Calu3 (cell line): ENCODE measurements around the gene CISTR. TPM values are rescaled to one million over a fixed set of nuclear protein-coding genes. Genes with fewer than 3 reads are reported as not detected.
"Not testable (repeated sequence)": the region's sequence is repeated elsewhere in the genome, so short reads cannot be mapped to it uniquely, and the experiment has no call there.

Source experiments
- BruUV-seq: library from RNA; stranded (reverse); fragments of 400-500 nt; replicated peaks from 2 replicates; lab custom pipeline; 2021; lab: Mats Ljungman, UMichigan
- CTCF ChIA-PET: fragments of 300-600 bp; sonication (Branson Sonifier 250); formaldehyde crosslinking; loops from one replicate; lab custom pipeline; 2022; ENCODE audit warnings: antibody characterized with exemption; lab: Charles Lee
- DNase-seq: peaks from one replicate; pipeline ENCODE4 v3.0.0; 2022
- H3K27ac Mint-ChIP-seq: one replicate; pipeline ENCODE4 v1.8.0; 2022; ENCODE audit warnings: mixed read lengths; ENCODE audit not compliant: unreplicated experiment
- H3K27me3 Mint-ChIP-seq: one replicate; pipeline ENCODE4 v1.8.0; 2022; ENCODE audit warnings: mixed read lengths; ENCODE audit not compliant: unreplicated experiment
- H3K36me3 Mint-ChIP-seq: one replicate; pipeline ENCODE4 v1.8.0; 2022; ENCODE audit warnings: mild to moderate bottlenecking, moderate library complexity, mixed read lengths; ENCODE audit not compliant: insufficient read depth, unreplicated experiment
- H3K4me1 Mint-ChIP-seq: one replicate; pipeline ENCODE4 v1.8.0; 2022; ENCODE audit warnings: mild to moderate bottlenecking, low read depth, mixed read lengths; ENCODE audit not compliant: unreplicated experiment
- H3K4me3 Mint-ChIP-seq: one replicate; pipeline ENCODE4 v1.8.0; 2022; ENCODE audit warnings: mild to moderate bottlenecking, low read depth, moderate library complexity, mixed read lengths; ENCODE audit not compliant: unreplicated experiment
- H3K9me3 Mint-ChIP-seq: one replicate; pipeline ENCODE4 v1.8.0; 2022; ENCODE audit warnings: low read depth, mixed read lengths; ENCODE audit not compliant: unreplicated experiment
- CTCF ChIP-seq: fragments of 200-600 bp; IDR thresholded peaks from one replicate; pipeline ENCODE4 v1.8.0; 2022; ENCODE audit warnings: antibody characterized with exemption; ENCODE audit not compliant: unreplicated experiment
- intact Hi-C: fragments of 100-400 bp; cut with micrococcal nuclease; formaldehyde crosslinking; loops from one replicate; pipeline ENCODE4 v1.10.0; 2022; ENCODE audit not compliant: unreplicated experiment
- total RNA-seq: library from RNA; stranded (reverse); gene quantifications from 2 replicates; pipeline ENCODE4 v1.2.3, GENCODE V29; 2022

Gene CISTR
- total RNA-seq, 1 experiment from 2014 or later: not detected

- BruUV-seq: no TSS peak
- DNase-seq: no peak
- Mint-ChIP-seq H3K27ac (no peak overlapping the region), H3K9me3 (no peaks in the 10 kb centered on the region), H3K36me3 (no peaks in the 10 kb centered on the region), H3K4me1 (peaks cover 8% of the 10 kb centered on the region), H3K27me3 (peaks cover 33% of the 10 kb centered on the region), H3K4me3 (no peak overlapping the region)
- CTCF ChIA-PET: interaction anchor here (1.4 kb wide), 1 partner anchor 14 kb away, joined by 9 read pairs; no protein-coding TSS in a partner anchor
- intact Hi-C loops: no loop called here
- no peak for TF ChIP-seq CTCF
Measured at GRCh38 chr12:53785161-53785560, 33.4 kb upstream of the CISTR start.

DNA sequence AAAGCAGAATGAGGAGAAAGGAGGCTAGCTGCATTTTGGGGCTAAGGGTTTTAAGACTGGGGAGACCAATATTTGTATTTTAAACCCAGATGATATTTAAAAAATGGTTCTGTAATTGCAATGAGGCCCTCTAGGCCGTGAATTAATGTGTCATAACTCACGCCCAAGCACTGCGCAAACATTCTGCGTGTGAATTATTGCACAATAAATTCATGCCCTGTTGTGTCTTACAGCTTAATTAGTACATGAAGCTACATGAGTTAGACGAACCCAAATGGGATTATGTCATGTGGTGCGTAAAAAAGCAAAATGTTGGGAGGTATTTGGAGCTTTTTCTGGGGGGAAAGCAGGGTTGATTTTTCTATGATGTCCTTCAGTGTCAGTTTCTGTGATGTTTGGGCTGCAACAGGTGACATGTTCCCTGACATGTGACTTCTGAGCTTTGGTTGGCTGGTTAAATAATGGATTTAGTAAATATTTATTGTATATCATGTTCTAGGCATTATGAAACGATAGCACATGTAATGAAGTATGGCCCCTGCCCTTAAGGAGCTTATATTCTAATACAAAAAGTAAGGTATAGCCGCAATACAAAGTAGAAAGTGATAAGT is 30.4 kb upstream of the CISTR start:
- DNase-seq: no peak
- no peaks in the 10 kb centered on the region for H3K9me3 Mint-ChIP-seq
- CTCF ChIA-PET: interaction anchor here (1.0 kb wide), 1 partner anchor 13 kb away, joined by 4 read pairs; no protein-coding TSS in a partner anchor
- peaks cover 11% of the 10 kb centered on the region for H3K4me1 Mint-ChIP-seq
- H3K27me3 Mint-ChIP-seq: peaks cover 35% of the 10 kb centered on the region
- TF ChIP-seq CTCF: no peak
- intact Hi-C loops: no loop called here
- no peaks in the 10 kb centered on the region for H3K36me3 Mint-ChIP-seq
- H3K27ac Mint-ChIP-seq: no peak overlapping the region
- no peak overlapping the region for H3K4me3 Mint-ChIP-seq
- no TSS peak for BruUV-seq

DNA sequence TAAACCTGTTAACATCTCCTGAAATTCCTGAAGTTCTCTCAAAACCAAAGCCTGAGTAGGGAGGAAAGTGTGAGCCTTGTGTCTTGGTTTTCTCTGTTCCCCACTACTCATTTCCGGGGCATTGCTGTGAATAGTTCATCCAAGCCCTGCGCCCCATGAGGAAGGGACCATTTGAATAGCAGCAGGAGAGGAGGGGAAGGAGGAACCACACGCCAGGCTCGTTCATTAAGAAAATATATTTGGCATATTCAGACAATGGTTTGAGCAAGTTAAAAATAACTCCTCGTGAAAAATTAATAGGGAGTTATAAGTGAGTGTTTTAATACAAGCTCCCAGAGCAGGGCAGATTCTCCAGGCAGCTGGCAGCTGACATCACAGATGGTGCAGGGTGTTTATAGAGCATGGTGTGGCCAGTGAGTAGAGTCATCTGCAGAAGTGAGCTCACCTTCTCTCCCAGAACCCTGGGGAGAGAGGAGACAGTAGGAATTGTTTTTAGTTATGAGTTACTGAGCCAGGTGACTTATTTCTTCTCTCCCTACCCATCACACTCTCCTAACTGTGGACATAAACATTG is 29.5 kb upstream of the CISTR start:
- no peak for TF ChIP-seq CTCF
- intact Hi-C loops: no loop called here
- no peak overlapping the region for H3K4me3 Mint-ChIP-seq
- H3K4me1 Mint-ChIP-seq: peaks cover 14% of the 10 kb centered on the region
- CTCF ChIA-PET: interaction anchor here (0.6 to 1.0 kb wide), 3 partner anchors 12 to 197 kb away, joined by 3 to 5 read pairs (median 4); no protein-coding TSS in a partner anchor
- H3K9me3 Mint-ChIP-seq: no peaks in the 10 kb centered on the region
- DNase-seq: no peak
- H3K27me3 Mint-ChIP-seq: peaks cover 35% of the 10 kb centered on the region
- H3K27ac Mint-ChIP-seq: no peak overlapping the region
- BruUV-seq: no TSS peak
- H3K36me3 Mint-ChIP-seq: no peaks in the 10 kb centered on the region

- H3K27ac Mint-ChIP-seq: no peak overlapping the region
- no peak for DNase-seq
- CTCF ChIA-PET: no interaction called here
- intact Hi-C loops: no loop called here
- no peak overlapping the region for H3K4me3 Mint-ChIP-seq
- H3K27me3 Mint-ChIP-seq: peaks cover 35% of the 10 kb centered on the region
- BruUV-seq: no TSS peak
- TF ChIP-seq CTCF: no peak
- H3K9me3 Mint-ChIP-seq: no peaks in the 10 kb centered on the region
- H3K36me3 Mint-ChIP-seq: no peaks in the 10 kb centered on the region
- H3K4me1 Mint-ChIP-seq: peaks cover 14% of the 10 kb centered on the region
Measured at GRCh38 chr12:53780323-53780722, 28.5 kb upstream of the CISTR start.

DNA sequence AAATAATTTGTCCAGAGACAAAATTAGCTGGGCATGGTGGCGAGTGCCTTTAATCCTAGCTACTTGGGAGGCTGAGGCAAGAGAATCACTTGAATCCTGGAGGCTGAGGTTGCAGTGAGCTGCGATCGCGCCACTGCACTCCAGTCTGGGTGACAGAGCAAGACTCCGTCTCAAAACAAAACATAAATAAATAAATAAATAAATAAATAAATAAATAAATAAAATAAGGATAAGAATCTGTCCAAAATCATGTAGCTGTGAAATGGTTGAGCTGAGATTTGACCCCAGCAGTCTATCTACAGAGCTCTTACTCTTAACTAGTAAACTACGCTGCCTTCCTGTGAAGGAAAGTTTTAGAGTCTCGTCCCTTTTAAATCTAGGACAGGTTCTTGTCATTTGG is 27.9 kb upstream of the CISTR start:
- intact Hi-C loops, H3K27ac Mint-ChIP-seq, DNase-seq, BruUV-seq, H3K36me3 Mint-ChIP-seq, H3K9me3 Mint-ChIP-seq, H3K4me1 Mint-ChIP-seq, H3K4me3 Mint-ChIP-seq: not testable (repeated sequence)
- H3K27me3 Mint-ChIP-seq: peaks cover 35% of the 10 kb centered on the region
- CTCF ChIA-PET: interaction anchor here (0.6 kb wide), 1 partner anchor 22 kb away, joined by 4 read pairs; no protein-coding TSS in a partner anchor
